Neural cell (in vitro differentiated cells): ENCODE results near the gene PDS5A.

ENCODE experiments used
- CTCF ChIP-seq: fragments of 450-650 bp; IDR thresholded peaks from 2 replicates; pipeline ENCODE4 v1.5.1; 2014; ENCODE audit warnings: antibody characterized with exemption, mild to moderate bottlenecking, moderate library complexity; ENCODE audit not compliant: poor library complexity, severe bottlenecking
- EP300 ChIP-seq: fragments of 450-650 bp; conservative IDR thresholded peaks from 2 replicates; pipeline ENCODE4 v1.6.1; 2014; ENCODE audit warnings: antibody characterized with exemption, mild to moderate bottlenecking, moderate library complexity; ENCODE audit not compliant: poor library complexity, severe bottlenecking
- EZH2 ChIP-seq: fragments of 200-600, 300-800 bp; shearing (Covaris generic), sonication (generic); IDR thresholded peaks from 2 replicates; pipeline ENCODE4 v1.6.1; 2014; ENCODE audit warnings: antibody characterized with exemption, low read length, borderline replicate concordance, mild to moderate bottlenecking; ENCODE audit not compliant: insufficient read depth, poor library complexity, severe bottlenecking
- POLR2AphosphoS5 ChIP-seq: IDR thresholded peaks from 2 replicates; pipeline ENCODE4 v1.6.1; 2012
- REST ChIP-seq: IDR thresholded peaks from 2 replicates; pipeline ENCODE4 v1.6.1; 2012; ENCODE audit warnings: borderline replicate concordance
- SMC3 ChIP-seq: fragments of 450-650 bp; conservative IDR thresholded peaks from 2 replicates; pipeline ENCODE4 v1.6.1; 2014; ENCODE audit warnings: antibody characterized with exemption, mild to moderate bottlenecking, moderate library complexity; ENCODE audit not compliant: poor library complexity
- TAF1 ChIP-seq: IDR thresholded peaks from 2 replicates; pipeline ENCODE4 v1.6.1; 2012; ENCODE audit warnings: low read depth

GRCh38 chr4:39913471-39913870 lies 64.2 kb downstream of the PDS5A start:
- TF ChIP-seq CTCF (no peak), EZH2 (no peak), POLR2AphosphoS5 (no peak), REST (no peak), EP300 (no peak), TAF1 (no peak), SMC3 (no peak)
